Calu3 (cell line): ENCODE data around the gene UNC13B. TPM values are rescaled to one million over a fixed set of nuclear protein-coding genes. Genes with fewer than 3 reads are reported as not detected.
A peak's percentile ranks its signal among the peaks of the same experiment; 100 is the strongest.

Experiments used
- Bru-seq: library from RNA; stranded (reverse); fragments of 400-500 nt; gene quantifications from one replicate; lab custom pipeline; 2021; lab: Mats Ljungman, UMichigan
- BruChase-seq, 2 experiments: library from RNA; stranded (reverse); fragments of 400-500 nt; gene quantifications; one replicate each; lab custom pipeline; 2021; lab: Mats Ljungman, UMichigan
- BruUV-seq: library from RNA; stranded (reverse); fragments of 400-500 nt; replicated peaks from 2 replicates; lab custom pipeline; 2021; lab: Mats Ljungman, UMichigan
- CTCF ChIA-PET: fragments of 300-600 bp; sonication (Branson Sonifier 250); formaldehyde crosslinking; loops from one replicate; lab custom pipeline; 2022; ENCODE audit warnings: antibody characterized with exemption; lab: Charles Lee
- DNase-seq: peaks from one replicate; pipeline ENCODE4 v3.0.0; 2022
- H3K27ac Mint-ChIP-seq: one replicate; pipeline ENCODE4 v1.8.0; 2022; ENCODE audit warnings: mixed read lengths; ENCODE audit not compliant: unreplicated experiment
- H3K27me3 Mint-ChIP-seq: one replicate; pipeline ENCODE4 v1.8.0; 2022; ENCODE audit warnings: mixed read lengths; ENCODE audit not compliant: unreplicated experiment
- H3K36me3 Mint-ChIP-seq: one replicate; pipeline ENCODE4 v1.8.0; 2022; ENCODE audit warnings: mild to moderate bottlenecking, moderate library complexity, mixed read lengths; ENCODE audit not compliant: insufficient read depth, unreplicated experiment
- H3K4me1 Mint-ChIP-seq: one replicate; pipeline ENCODE4 v1.8.0; 2022; ENCODE audit warnings: mild to moderate bottlenecking, low read depth, mixed read lengths; ENCODE audit not compliant: unreplicated experiment
- H3K4me3 Mint-ChIP-seq: one replicate; pipeline ENCODE4 v1.8.0; 2022; ENCODE audit warnings: mild to moderate bottlenecking, low read depth, moderate library complexity, mixed read lengths; ENCODE audit not compliant: unreplicated experiment
- H3K9me3 Mint-ChIP-seq: one replicate; pipeline ENCODE4 v1.8.0; 2022; ENCODE audit warnings: low read depth, mixed read lengths; ENCODE audit not compliant: unreplicated experiment
- intact Hi-C: fragments of 100-400 bp; cut with micrococcal nuclease; formaldehyde crosslinking; loops from one replicate; pipeline ENCODE4 v1.10.0; 2022; ENCODE audit not compliant: unreplicated experiment
- long read RNA-seq: library from polyadenylated mRNA; stranded (forward); transcript quantifications from one replicate; pipeline ENCODE4 v2.0.0, GENCODE V29; 2022
- total RNA-seq: library from RNA; stranded (reverse); gene quantifications from 2 replicates; pipeline ENCODE4 v1.2.3, GENCODE V29; 2022
- TF ChIP-seq, protein P1 (sequence below): fragments of 200-600 bp; IDR thresholded peaks from one replicate; pipeline ENCODE4 v1.8.0; 2022; ENCODE audit warnings: antibody characterized with exemption; ENCODE audit not compliant: unreplicated experiment

The UNC13B gene
- total RNA-seq = 20.4 and 24.4 TPM in 2 replicates
- Bru-seq, nascent RNA = percentile 65 among the genes with signal in this experiment
- BruChase-seq, experiment 1, labeled RNA remaining after a 6-hour chase = percentile 51 among the genes with signal in this experiment
- percentile 49 among the genes with signal in this experiment for BruChase-seq, experiment 2, labeled RNA remaining after a 2-hour chase
- long read RNA-seq, partial matches to known transcripts = 1 of 5 reads
- long read RNA-seq, other reads (novel, unspliced or antisense) = 4 of 5 reads

DNA sequence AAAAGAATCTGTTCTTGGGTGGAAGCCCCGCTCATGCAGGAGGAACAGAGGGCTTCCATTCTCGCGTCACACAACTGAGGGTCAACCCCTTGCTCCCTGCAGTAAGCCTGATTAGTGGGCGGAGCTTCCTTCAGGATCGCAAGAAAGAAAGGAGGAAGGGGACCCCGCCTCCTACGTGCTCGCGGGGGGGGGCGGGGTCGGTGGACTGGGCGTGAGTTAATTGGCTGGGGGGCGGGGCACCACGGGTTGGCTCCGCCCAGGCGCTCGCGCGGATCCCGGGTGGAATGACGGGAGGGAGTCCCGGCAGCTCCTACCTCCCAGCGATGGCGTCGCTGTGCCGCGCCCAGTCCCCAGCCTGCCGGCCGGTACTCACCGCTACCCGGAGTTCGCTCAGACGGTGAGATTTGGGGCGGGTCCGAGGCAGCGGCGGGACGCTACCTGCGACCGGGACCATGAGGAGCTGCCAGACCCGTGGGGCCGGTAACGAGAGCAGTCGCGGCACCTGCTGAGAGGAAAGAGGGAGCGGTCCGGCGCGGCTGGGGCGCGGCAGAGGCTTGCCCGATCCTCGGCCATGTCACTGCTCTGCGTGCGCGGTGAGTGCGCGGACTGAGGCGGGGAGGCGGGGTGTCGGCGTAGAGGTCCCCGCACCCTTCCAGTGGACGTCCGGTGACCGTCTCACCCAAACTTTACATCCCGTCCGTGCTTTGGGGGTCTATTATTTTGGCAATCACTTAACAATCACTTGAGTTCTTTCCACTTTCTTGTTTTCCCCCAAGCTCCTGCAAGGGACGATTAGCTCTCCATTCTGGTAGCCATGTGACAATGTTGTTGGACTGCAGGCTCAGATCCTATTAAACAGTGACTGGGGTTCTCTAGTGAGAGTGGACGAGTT is at the start of gene UNC13B:
UNC13B (plus strand) TSS at position 297 of the 892 bp plus-strand sequence; CDS start at position 572, 275 bp downstream.
- Mint-ChIP-seq H3K4me1 (peaks cover 11% of the 10 kb centered on the region), H3K36me3 (peaks cover 17% of the 10 kb centered on the region), H3K9me3 (no peaks in the 10 kb centered on the region), H3K27ac (peak within 1 kb of the TSS; percentile 92), H3K4me3 (peak within 1 kb of the TSS; percentile 95), H3K27me3 (no peaks in the 10 kb centered on the region)
- TF ChIP-seq, protein P1, sequence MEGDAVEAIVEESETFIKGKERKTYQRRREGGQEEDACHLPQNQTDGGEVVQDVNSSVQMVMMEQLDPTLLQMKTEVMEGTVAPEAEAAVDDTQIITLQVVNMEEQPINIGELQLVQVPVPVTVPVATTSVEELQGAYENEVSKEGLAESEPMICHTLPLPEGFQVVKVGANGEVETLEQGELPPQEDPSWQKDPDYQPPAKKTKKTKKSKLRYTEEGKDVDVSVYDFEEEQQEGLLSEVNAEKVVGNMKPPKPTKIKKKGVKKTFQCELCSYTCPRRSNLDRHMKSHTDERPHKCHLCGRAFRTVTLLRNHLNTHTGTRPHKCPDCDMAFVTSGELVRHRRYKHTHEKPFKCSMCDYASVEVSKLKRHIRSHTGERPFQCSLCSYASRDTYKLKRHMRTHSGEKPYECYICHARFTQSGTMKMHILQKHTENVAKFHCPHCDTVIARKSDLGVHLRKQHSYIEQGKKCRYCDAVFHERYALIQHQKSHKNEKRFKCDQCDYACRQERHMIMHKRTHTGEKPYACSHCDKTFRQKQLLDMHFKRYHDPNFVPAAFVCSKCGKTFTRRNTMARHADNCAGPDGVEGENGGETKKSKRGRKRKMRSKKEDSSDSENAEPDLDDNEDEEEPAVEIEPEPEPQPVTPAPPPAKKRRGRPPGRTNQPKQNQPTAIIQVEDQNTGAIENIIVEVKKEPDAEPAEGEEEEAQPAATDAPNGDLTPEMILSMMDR = no peak
- no TSS peak for BruUV-seq
- intact Hi-C loops = loop anchor here (5.0 kb wide), 1 partner anchor 95 kb away; no protein-coding TSS in a partner anchor
- CTCF ChIA-PET = interaction anchor here (0.7 to 1.3 kb wide), 7 partner anchors 45 to 900 kb away, joined by 3 to 7 read pairs (median 3); partner anchors contain the start of genes ATOSB and FANCG
- peak; percentile 95 for DNase-seq

DNA sequence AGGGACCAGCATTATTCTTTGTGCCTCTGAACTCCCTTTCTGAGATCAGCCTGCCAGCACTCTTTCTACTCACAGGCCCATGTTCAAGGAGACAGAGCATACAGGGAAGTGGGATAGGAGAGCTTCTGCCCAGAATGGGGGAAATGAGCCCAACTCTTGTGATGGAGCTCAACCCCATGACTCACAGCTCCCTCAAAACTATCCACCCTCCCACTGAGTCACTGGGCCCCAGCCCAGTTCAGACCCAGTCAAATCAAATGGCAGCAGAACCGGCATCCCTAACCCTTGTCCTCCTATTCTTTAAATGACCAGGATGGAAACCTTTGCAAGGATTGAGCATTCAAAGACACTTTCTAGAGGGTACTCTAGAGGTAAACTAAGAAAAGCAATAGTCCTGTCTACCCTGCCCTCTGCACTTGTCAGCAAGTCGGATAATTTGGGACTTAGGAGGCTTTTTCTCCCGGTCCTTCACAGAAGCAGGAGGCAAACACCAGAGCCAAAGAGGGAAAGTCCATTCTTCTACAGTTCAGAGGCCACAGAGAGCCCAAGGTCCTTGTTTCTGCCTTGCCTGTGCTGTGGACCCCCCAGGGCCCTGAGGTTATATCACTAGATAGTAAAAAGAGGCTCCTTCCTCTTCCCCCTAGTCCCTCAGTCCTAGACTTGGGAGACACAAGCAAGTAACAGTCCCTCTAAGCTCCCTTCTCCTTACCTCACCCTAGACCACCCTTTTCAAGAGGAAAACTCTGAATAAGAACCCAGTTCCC is 49.4 kb upstream of the UNC13B start:
- Mint-ChIP-seq H3K4me3 (peak overlapping the region; percentile 67), H3K27ac (peak overlapping the region; percentile 40), H3K4me1 (peaks cover 43% of the 10 kb centered on the region), H3K27me3 (no peaks in the 10 kb centered on the region), H3K36me3 (peaks cover 72% of the 10 kb centered on the region), H3K9me3 (peaks cover 2% of the 10 kb centered on the region)
- no TSS peak for BruUV-seq
- intact Hi-C loops = loop anchor here (5.0 kb wide), 1 partner anchor 310 kb away; no protein-coding TSS in a partner anchor
- CTCF ChIA-PET = no interaction called here
- TF ChIP-seq, protein P1 = no peak
- no peak for DNase-seq

DNA sequence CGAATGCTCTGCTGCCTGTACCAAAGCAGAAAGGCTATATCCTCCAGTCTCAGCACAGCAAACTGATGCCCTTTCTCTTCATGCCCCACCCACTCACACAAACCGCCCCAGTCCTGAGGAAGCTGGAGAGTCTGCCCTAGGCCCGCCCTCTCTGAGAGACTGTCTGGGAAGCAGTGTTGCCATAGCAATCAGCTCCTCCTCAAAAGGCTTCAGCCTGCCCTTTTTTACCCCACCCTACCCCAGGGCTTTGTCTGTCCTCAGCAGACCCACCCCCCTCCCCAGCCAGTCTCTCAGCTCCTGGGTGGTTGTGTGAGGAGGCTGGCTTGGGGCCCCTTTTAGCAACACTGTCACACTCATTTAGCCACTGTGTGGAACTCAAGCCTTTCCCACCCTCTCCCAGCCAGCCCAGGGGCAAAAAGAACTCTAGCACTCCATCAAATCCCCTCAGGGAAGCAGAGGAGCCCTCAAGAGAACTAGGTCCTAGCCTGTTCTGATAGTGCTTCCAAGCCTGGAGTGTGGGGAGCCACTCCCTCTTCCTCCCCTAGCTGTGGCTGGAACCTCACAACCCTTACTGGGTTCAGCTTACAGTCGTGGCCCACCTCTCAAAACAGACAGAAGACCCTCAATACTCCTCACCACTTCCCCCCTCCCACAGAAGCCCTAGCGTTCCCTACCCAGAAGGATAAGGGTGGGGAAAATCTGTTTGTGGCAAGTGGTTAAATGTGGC is 47.5 kb upstream of the UNC13B start:
- H3K4me1 Mint-ChIP-seq = peaks cover 43% of the 10 kb centered on the region

More for the DNA sequence above, 47.5 kb upstream of the UNC13B start:
- Mint-ChIP-seq H3K27me3 (no peaks in the 10 kb centered on the region), H3K4me3 (peak overlapping the region; percentile 89), H3K27ac (peak overlapping the region; percentile 61), H3K36me3 (peaks cover 64% of the 10 kb centered on the region), H3K9me3 (peaks cover 2% of the 10 kb centered on the region)
- CTCF ChIA-PET = interaction anchor here (1.2 to 1.3 kb wide), 2 partner anchors 47 to 439 kb away, joined by 3 to 4 read pairs; partner anchors contain the start of gene UNC13B
- BruUV-seq = no TSS peak
- intact Hi-C loops = loop anchor here (5.0 kb wide), 1 partner anchor 308 kb away; no protein-coding TSS in a partner anchor
- DNase-seq = peak; percentile 69
- TF ChIP-seq, protein P1 = no peak
